ENCODE results near the gene TCERG1L. TPM values are rescaled to one million over a fixed set of nuclear protein-coding genes. Genes with fewer than 3 reads are reported as not detected.

The TCERG1L gene
- total and polyA plus RNA-seq, 9 of the 15 experiments (the other 6 are each of a cell fraction or from before 2014, with no cell fraction given) = not detected

DNA sequence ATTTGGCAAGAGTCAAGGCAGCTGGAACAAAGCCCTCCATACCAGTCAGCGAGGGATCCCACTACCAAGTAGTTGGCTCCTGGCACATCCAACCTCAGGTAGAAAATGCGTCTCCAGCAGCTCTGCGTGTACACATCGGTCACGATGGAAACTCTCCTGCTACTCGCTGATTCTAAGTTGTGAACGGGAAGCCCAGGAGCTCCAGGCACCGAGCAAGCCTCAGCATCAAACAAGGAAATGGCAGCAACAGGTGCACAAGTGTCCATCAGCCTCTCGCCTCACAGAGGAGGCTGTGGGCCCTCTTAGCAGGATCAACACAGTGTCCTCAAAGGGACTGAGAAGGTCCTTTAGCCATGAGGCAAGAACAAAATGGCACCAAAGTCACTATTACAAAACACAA lies 127.0 kb downstream of the TCERG1L start:
- H3K27me3 ChIP-seq (ENCODE audit: control insufficient read depth in 2 of 2, insufficient read depth in 2 of 2, low read length in 2 of 2) = peaks cover 0 to 10% of the 10 kb centered on the region in 2 experiments; a peak in 1 of 5 replicates
- no peak overlapping the region for H3K4me3 ChIP-seq
- CTCF ChIA-PET (ENCODE audit: low intra/inter-chr PET ratio) = no interaction called here
- no peak overlapping the region for H3K9ac ChIP-seq (ENCODE audit: insufficient read depth in 1 of 2, low read depth in 2 of 2, low read length in 2 of 2)
- no peak for FAIRE-seq
- H3K9me3 ChIP-seq (replicated peaks; ENCODE audit: control insufficient read depth, insufficient read depth, low read depth, low read length) = no peaks in the 10 kb centered on the region
- H3K9me1 ChIP-seq (ENCODE audit: control insufficient read depth, insufficient read depth, low read length) = no peaks in the 10 kb centered on the region
- no peak overlapping the region for H3K4me2 ChIP-seq (ENCODE audit: insufficient read depth, low read length)
- no peaks in the 10 kb centered on the region for H3K4me1 ChIP-seq (replicated peaks in 1 of 2; ENCODE audit: control insufficient read depth in 2 of 2, insufficient read depth in 2 of 2, low read length in 2 of 2)
- ATAC-seq = no peak
- POLR2A ChIA-PET = no interaction called here
- no peaks in the 10 kb centered on the region for H3K79me2 ChIP-seq (ENCODE audit: control insufficient read depth, insufficient read depth, low read length)
- TF ChIP-seq JUND (IDR thresholded peaks at IDR 0.05; ENCODE audit: borderline replicate concordance, low read depth, low read length) (no peak), JUND (tag; IDR thresholded peaks at IDR 0.05; ENCODE audit: borderline replicate concordance, low read depth, low read length) (no peak)
- DNase-seq (ENCODE audit: extremely low read depth in 1 of 4, low spot score in 3 of 4) = no peak
- H4K20me1 ChIP-seq (replicated peaks; ENCODE audit: control insufficient read depth, insufficient read depth, low read length) = no peaks in the 10 kb centered on the region
- H3K36me3 ChIP-seq (ENCODE audit: control insufficient read depth, insufficient read depth, low read length) = no peaks in the 10 kb centered on the region
- BruUV-seq (replicated peaks) = no TSS peak
- in situ Hi-C loops (cut with MboI) (no loop called here), intact Hi-C loops (cut with micrococcal nuclease) (no loop called here)
- no peak overlapping the region for H3K27ac ChIP-seq (ENCODE audit: extremely low read depth, low read depth, low read length)
- no peak overlapping the region for H2AFZ ChIP-seq (ENCODE audit: low read depth, low read length)
- WGBS (ENCODE audit: insufficient coverage, low coverage, missing lambda C conversion rate) = 1% methylated on average over 9 of the region's 9 CpGs

DNA sequence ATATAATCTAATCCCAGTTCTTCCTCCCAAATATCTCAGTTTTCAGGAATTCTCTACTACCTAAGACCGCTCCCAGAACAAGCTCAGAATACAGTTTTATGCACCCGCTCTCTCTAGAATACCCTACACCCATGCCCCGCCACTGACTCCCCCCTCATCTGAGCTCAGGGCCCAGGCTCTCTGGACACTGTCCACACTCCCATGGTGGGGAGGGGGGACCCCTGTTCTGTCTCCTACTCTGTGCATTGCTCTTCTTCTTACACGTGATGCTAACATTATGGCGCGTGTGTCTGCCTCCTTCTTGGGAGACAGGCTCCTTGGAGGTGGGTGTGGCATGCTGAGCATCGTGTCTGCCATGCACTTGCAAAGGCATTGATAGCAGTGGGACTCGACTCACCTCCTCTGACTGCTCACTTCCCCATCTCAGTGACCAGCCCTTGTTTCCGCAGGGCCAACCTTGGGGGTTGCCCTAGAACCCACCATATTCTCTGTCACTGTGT lies 127.9 kb downstream of the TCERG1L start:
- intact Hi-C loops (cut with micrococcal nuclease) (no loop called here), in situ Hi-C loops (cut with MboI) (no loop called here)
- no peaks in the 10 kb centered on the region for H3K9me1 ChIP-seq (ENCODE audit: control insufficient read depth, insufficient read depth, low read length)
- H3K4me1 ChIP-seq (replicated peaks in 1 of 2; ENCODE audit: control insufficient read depth in 2 of 2, insufficient read depth in 2 of 2, low read length in 2 of 2) = no peaks in the 10 kb centered on the region
- no peak overlapping the region for H2AFZ ChIP-seq (ENCODE audit: low read depth, low read length)
- no peaks in the 10 kb centered on the region for H4K20me1 ChIP-seq (replicated peaks; ENCODE audit: control insufficient read depth, insufficient read depth, low read length)
- no peaks in the 10 kb centered on the region for H3K9me3 ChIP-seq (replicated peaks; ENCODE audit: control insufficient read depth, insufficient read depth, low read depth, low read length)
- no peak overlapping the region for H3K9ac ChIP-seq (ENCODE audit: insufficient read depth in 1 of 2, low read depth in 2 of 2, low read length in 2 of 2)
- CTCF ChIA-PET (ENCODE audit: low intra/inter-chr PET ratio) = no interaction called here
- no peak overlapping the region for H3K4me2 ChIP-seq (ENCODE audit: insufficient read depth, low read length)
- ATAC-seq (no peak), DNase-seq (ENCODE audit: extremely low read depth in 1 of 4, low spot score in 3 of 4) (no peak), FAIRE-seq (no peak)
- BruUV-seq (replicated peaks) = no TSS peak
- POLR2A ChIA-PET = interaction anchor here (0.7 kb wide), 1 partner anchor 240 kb away, joined by 3 read pairs; no protein-coding TSS in a partner anchor
- H3K27ac ChIP-seq (ENCODE audit: extremely low read depth, low read depth, low read length) = no peak overlapping the region
- H3K27me3 ChIP-seq (ENCODE audit: control insufficient read depth in 2 of 2, insufficient read depth in 2 of 2, low read length in 2 of 2) = peaks cover 0 to 10% of the 10 kb centered on the region in 2 experiments; a peak in 1 of 5 replicates
- 2% methylated on average over 7 of the region's 9 CpGs for WGBS (ENCODE audit: insufficient coverage, low coverage, missing lambda C conversion rate)
- no peak overlapping the region for H3K4me3 ChIP-seq
- H3K79me2 ChIP-seq (ENCODE audit: control insufficient read depth, insufficient read depth, low read length) = no peaks in the 10 kb centered on the region
- H3K36me3 ChIP-seq (ENCODE audit: control insufficient read depth, insufficient read depth, low read length) = no peaks in the 10 kb centered on the region
- TF ChIP-seq NFRKB (IDR thresholded peaks at IDR 0.05; ENCODE audit: low read depth) (no peak), PTTG1 (tag; IDR thresholded peaks at IDR 0.05; ENCODE audit: low read depth) (no peak), KLF10 (CRISPR knock-in tag; IDR thresholded peaks at IDR 0.05) (no peak), MTF1 (CRISPR knock-in tag; IDR thresholded peaks at IDR 0.05; ENCODE audit: borderline replicate concordance) (no peak), ZBTB8A (IDR thresholded peaks at IDR 0.05; ENCODE audit: partially characterized antibody) (no peak), ETV6 (IDR thresholded peaks at IDR 0.05; ENCODE audit: borderline replicate concordance in 1 of 2, low read depth in 2 of 2, low read length in 1 of 2) (no peak), ETV6 (CRISPR knock-in tag; IDR thresholded peaks at IDR 0.05; ENCODE audit: borderline replicate concordance) (no peak)
- TF ChIP-seq, protein P1, sequence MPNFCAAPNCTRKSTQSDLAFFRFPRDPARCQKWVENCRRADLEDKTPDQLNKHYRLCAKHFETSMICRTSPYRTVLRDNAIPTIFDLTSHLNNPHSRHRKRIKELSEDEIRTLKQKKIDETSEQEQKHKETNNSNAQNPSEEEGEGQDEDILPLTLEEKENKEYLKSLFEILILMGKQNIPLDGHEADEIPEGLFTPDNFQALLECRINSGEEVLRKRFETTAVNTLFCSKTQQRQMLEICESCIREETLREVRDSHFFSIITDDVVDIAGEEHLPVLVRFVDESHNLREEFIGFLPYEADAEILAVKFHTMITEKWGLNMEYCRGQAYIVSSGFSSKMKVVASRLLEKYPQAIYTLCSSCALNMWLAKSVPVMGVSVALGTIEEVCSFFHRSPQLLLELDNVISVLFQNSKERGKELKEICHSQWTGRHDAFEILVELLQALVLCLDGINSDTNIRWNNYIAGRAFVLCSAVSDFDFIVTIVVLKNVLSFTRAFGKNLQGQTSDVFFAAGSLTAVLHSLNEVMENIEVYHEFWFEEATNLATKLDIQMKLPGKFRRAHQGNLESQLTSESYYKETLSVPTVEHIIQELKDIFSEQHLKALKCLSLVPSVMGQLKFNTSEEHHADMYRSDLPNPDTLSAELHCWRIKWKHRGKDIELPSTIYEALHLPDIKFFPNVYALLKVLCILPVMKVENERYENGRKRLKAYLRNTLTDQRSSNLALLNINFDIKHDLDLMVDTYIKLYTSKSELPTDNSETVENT (CRISPR knock-in tag; IDR thresholded peaks at IDR 0.05) = no peak
- TF ChIP-seq, protein P2, sequence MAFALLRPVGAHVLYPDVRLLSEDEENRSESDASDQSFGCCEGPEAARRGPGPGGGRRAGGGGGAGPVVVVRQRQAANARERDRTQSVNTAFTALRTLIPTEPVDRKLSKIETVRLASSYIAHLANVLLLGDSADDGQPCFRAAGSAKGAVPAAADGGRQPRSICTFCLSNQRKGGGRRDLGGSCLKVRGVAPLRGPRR (CRISPR knock-in tag; IDR thresholded peaks at IDR 0.05) = no peak
- TF ChIP-seq, protein P3, sequence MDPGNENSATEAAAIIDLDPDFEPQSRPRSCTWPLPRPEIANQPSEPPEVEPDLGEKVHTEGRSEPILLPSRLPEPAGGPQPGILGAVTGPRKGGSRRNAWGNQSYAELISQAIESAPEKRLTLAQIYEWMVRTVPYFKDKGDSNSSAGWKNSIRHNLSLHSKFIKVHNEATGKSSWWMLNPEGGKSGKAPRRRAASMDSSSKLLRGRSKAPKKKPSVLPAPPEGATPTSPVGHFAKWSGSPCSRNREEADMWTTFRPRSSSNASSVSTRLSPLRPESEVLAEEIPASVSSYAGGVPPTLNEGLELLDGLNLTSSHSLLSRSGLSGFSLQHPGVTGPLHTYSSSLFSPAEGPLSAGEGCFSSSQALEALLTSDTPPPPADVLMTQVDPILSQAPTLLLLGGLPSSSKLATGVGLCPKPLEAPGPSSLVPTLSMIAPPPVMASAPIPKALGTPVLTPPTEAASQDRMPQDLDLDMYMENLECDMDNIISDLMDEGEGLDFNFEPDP (CRISPR knock-in tag; IDR thresholded peaks at IDR 0.05) = no peak
